PC-3 (cell line): ENCODE results near the gene SLC39A11. TPM values are rescaled to one million over a fixed set of nuclear protein-coding genes. Genes with fewer than 3 reads are reported as not detected.

Experiments used
- ATAC-seq: fragments of 200-7000 bp; cut with Tn5 transposase; 2 replicates; pipeline ENCODE4 v1.9.1; 2020; ENCODE audit warnings: mild to moderate bottlenecking, moderate library complexity
- BruUV-seq: library from RNA; stranded (reverse); fragments of 400-500 nt; replicated peaks from 2 replicates; lab custom pipeline; 2021; lab: Mats Ljungman, UMichigan
- CTCF ChIA-PET: fragments of 300-600 bp; sonication (Branson Sonifier 250); formaldehyde crosslinking; loops from one replicate; lab custom pipeline; 2022; ENCODE audit warnings: antibody characterized with exemption; lab: Charles Lee
- POLR2A ChIA-PET: fragments of 300-600 bp; sonication (Branson Sonifier 250); formaldehyde crosslinking; loops from one replicate; lab custom pipeline; 2022; ENCODE audit warnings: antibody characterized with exemption; ENCODE audit not compliant: unreplicated experiment; lab: Charles Lee
- DNase-seq: peaks from one replicate; pipeline ENCODE4 v3.0.0-alpha.2; 2015
- H2AFZ ChIP-seq: fragments of 300-600 bp; sonication (generic); 2 replicates; pipeline ENCODE4 v1.6.0; 2016; ENCODE audit warnings: antibody characterized with exemption, low read length
- H3F3A ChIP-seq: fragments of 300-600 bp; sonication (generic); one replicate; pipeline ENCODE4 v1.6.0; 2017; ENCODE audit warnings: antibody characterized with exemption, low read length, control low read depth, mild to moderate bottlenecking; ENCODE audit not compliant: unreplicated experiment
- H3K27ac ChIP-seq: fragments of 300-600 bp; sonication (generic); 2 replicates; pipeline ENCODE4 v1.5.1; 2016; ENCODE audit warnings: mild to moderate bottlenecking, low read length
- H3K27me3 ChIP-seq: fragments of 300-600 bp; sonication (generic); 2 replicates; pipeline ENCODE4 v1.6.1; 2016; ENCODE audit warnings: low read length, mixed read lengths
- H3K36me3 ChIP-seq: fragments of 300-600 bp; sonication (generic); 2 replicates; pipeline ENCODE4 v1.6.1; 2016; ENCODE audit warnings: low read depth, mixed run types, low read length, mixed read lengths
- H3K4me1 ChIP-seq: fragments of 300-600 bp; sonication (generic); 2 replicates; pipeline ENCODE4 v1.5.1; 2016; ENCODE audit warnings: low read length; ENCODE audit not compliant: insufficient read depth
- H3K4me2 ChIP-seq: fragments of 300-600 bp; sonication (generic); 2 replicates; pipeline ENCODE4 v1.6.0; 2016; ENCODE audit warnings: low read length
- H3K4me3 ChIP-seq: fragments of 300-600 bp; sonication (generic); 2 replicates; pipeline ENCODE4 v1.5.1; 2016; ENCODE audit warnings: mild to moderate bottlenecking, low read length, mixed read lengths
- H3K79me2 ChIP-seq: fragments of 300-600 bp; sonication (generic); 2 replicates; pipeline ENCODE4 v1.6.1; 2017; ENCODE audit warnings: low read length, mixed read lengths
- H3K9ac ChIP-seq: fragments of 300-600 bp; sonication (generic); 2 replicates; pipeline ENCODE4 v1.6.0; 2016; ENCODE audit warnings: mild to moderate bottlenecking, low read length
- H3K9me2 ChIP-seq: fragments of 300-600 bp; sonication (generic); replicated peaks from 2 replicates; pipeline ENCODE4 v1.6.1; 2016; ENCODE audit warnings: mixed run types, low read length, mixed read lengths
- H3K9me3 ChIP-seq: fragments of 300-600 bp; sonication (generic); 2 replicates; pipeline ENCODE4 v1.6.1; 2016; ENCODE audit warnings: low read length, mixed read lengths
- H4K20me1 ChIP-seq: fragments of 300-600 bp; sonication (generic); 2 replicates; pipeline ENCODE4 v1.6.1; 2016; ENCODE audit warnings: low read length, mixed read lengths
- CTCF ChIP-seq: fragments of 300-600 bp; sonication (generic); conservative IDR thresholded peaks from 2 replicates; pipeline ENCODE4 v1.5.1; 2017; ENCODE audit warnings: antibody characterized with exemption, low read depth, mild to moderate bottlenecking, low read length
- EZH2 ChIP-seq: fragments of 300-600 bp; sonication (generic); IDR thresholded peaks from one replicate; pipeline ENCODE4 v1.6.1; 2017; ENCODE audit warnings: antibody characterized with exemption, mild to moderate bottlenecking, low read length; ENCODE audit not compliant: unreplicated experiment
- EZH2phosphoT487 ChIP-seq: fragments of 300-600 bp; sonication (generic); IDR thresholded peaks from 2 replicates; pipeline ENCODE4 v1.6.1; 2018; ENCODE audit warnings: mild to moderate bottlenecking, antibody characterized with exemption, low read length, borderline replicate concordance
- intact Hi-C: fragments of 100-400 bp; cut with micrococcal nuclease; formaldehyde crosslinking; loops from 2 replicates; pipeline ENCODE4 v1.9.0; 2023
- total RNA-seq: library from RNA; depleted of rRNA; stranded (reverse); fragments of >200 nt; gene quantifications from 2 replicates; pipeline ENCODE4 v1.2.3, GENCODE V29; 2014

The SLC39A11 gene
- total RNA-seq, 1 experiment from 2014 or later = 37.7 TPM

DNA sequence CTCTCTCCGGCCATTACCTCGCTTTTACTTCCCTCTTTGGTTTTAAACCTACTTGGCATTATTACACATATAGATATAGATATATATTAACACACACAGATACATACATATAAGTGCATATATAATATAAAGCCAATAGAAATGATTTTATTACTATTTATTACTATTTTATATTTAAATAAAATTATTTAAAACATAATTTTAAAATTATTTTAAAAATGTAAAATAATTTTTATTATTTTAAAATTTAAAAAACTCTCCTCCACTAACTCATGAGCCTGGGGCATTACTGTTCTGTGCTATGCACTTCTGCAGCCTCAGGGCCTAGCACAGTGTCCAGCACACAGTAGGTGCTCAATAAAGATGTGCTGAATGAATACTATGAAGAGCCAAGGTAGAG is 200.9 kb downstream of the SLC39A11 start:
- no TSS peak for BruUV-seq
- Histone ChIP-seq H3K9me3 (no peaks in the 10 kb centered on the region), H3K9ac (no peak overlapping the region), H3K27ac (no peak overlapping the region), H2AFZ (no peak overlapping the region), H3K4me1 (peaks cover 24% of the 10 kb centered on the region), H3K79me2 (no peaks in the 10 kb centered on the region), H4K20me1 (no peaks in the 10 kb centered on the region), H3K27me3 (no peaks in the 10 kb centered on the region), H3K4me2 (no peak overlapping the region), H3F3A (no peaks in the 10 kb centered on the region), H3K9me2 (no peaks in the 10 kb centered on the region), H3K4me3 (no peak overlapping the region), H3K36me3 (no peaks in the 10 kb centered on the region)
- ChIA-PET POLR2A (no interaction called here), CTCF (no interaction called here)
- intact Hi-C loops = no loop called here
- no peak for ATAC-seq
- TF ChIP-seq EZH2 (no peak), EZH2phosphoT487 (no peak), CTCF (no peak)
- no peak for DNase-seq

DNA sequence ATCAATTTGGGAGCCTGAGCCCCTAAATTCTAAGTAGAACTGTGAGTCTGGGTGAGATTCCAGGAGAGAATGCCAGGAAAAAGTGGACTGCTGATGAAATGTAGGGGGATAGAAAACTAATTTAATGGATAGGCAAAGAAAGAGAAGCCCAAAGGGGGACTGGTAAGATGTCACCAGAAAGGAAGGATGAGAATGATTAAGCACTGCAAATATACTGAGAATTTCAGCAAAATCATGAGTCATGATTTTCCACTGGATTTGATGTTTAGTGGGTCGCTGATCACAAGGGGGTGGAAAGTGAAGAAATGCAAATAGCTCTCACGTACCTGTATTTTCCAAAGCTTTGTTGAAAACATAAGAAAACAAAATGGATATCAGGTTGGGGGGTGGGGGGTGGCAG is 201.8 kb downstream of the SLC39A11 start:
- no peak overlapping the region for H3K9ac ChIP-seq
- H3K4me3 ChIP-seq = no peak overlapping the region
- H3K4me2 ChIP-seq = peak overlapping the region; percentile 1; the same call in 1 of the 2 replicates
- no peaks in the 10 kb centered on the region for H3K9me2 ChIP-seq
- H3F3A ChIP-seq = no peaks in the 10 kb centered on the region
- TF ChIP-seq CTCF = no peak
- no peak for TF ChIP-seq EZH2phosphoT487
- no peaks in the 10 kb centered on the region for H3K79me2 ChIP-seq
- ChIA-PET CTCF (no interaction called here), POLR2A (interaction anchor here (0.5 kb wide), 1 partner anchor 334 kb away, joined by 3 read pairs; no protein-coding TSS in a partner anchor)
- H2AFZ ChIP-seq = no peak overlapping the region
- ATAC-seq (peak; percentile 79), DNase-seq (peak; percentile 76)
- H3K4me1 ChIP-seq = peaks cover 16% of the 10 kb centered on the region
- no peaks in the 10 kb centered on the region for H3K27me3 ChIP-seq
- intact Hi-C loops = no loop called here
- no peaks in the 10 kb centered on the region for H4K20me1 ChIP-seq
- no TSS peak for BruUV-seq
- H3K36me3 ChIP-seq = no peaks in the 10 kb centered on the region
- no peaks in the 10 kb centered on the region for H3K9me3 ChIP-seq
- H3K27ac ChIP-seq = no peak overlapping the region

DNA sequence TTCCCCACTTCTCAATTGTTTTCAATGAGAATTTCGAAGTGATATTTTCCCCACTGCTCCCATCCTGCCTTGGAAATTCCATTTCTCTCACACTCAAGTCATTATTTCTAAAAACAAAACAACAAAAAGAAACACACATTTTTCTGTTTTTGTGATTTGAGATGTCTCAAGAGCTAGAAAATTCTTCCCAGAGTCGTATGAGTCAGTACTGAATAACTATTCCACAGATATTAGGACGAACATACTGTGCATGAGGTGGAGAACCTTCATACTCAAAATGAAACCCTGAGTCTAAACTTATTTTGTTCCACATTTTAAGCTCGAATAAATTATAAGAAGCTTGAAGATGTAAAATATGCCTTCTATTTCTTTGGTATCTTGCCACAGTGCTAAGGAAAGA is 204.6 kb downstream of the SLC39A11 start:
- no peak for DNase-seq
- no peaks in the 10 kb centered on the region for H3K79me2 ChIP-seq
- H3K4me3 ChIP-seq = no peak overlapping the region
- no peak overlapping the region for H2AFZ ChIP-seq
- no TSS peak for BruUV-seq
- no peak for TF ChIP-seq EZH2phosphoT487
- TF ChIP-seq CTCF = no peak
- TF ChIP-seq EZH2 = no peak
- no peak overlapping the region for H3K9ac ChIP-seq
- ChIA-PET POLR2A (no interaction called here), CTCF (interaction anchor here (0.6 kb wide), 1 partner anchor 1309 kb away, joined by 3 read pairs; no protein-coding TSS in a partner anchor)
- H3F3A ChIP-seq = no peaks in the 10 kb centered on the region
- H3K9me2 ChIP-seq = no peaks in the 10 kb centered on the region
- intact Hi-C loops = no loop called here
- peaks cover 13% of the 10 kb centered on the region for H3K4me1 ChIP-seq
- H3K9me3 ChIP-seq = no peaks in the 10 kb centered on the region
- H3K27me3 ChIP-seq = no peaks in the 10 kb centered on the region
- H3K36me3 ChIP-seq = peaks cover 5% of the 10 kb centered on the region; the same call in 1 of the 2 replicates
- no peak overlapping the region for H3K4me2 ChIP-seq
- no peak overlapping the region for H3K27ac ChIP-seq
- ATAC-seq = no peak
- H4K20me1 ChIP-seq = no peaks in the 10 kb centered on the region
